HG03159 (cell line): Measurements from ENCODE around the gene ZNF790.

Experiments
- ATAC-seq: cut with Tn5 transposase; IDR thresholded peaks from one replicate; pipeline ENCODE4 v1.9.1; 2021; ENCODE audit warnings: mild to moderate bottlenecking, moderate library complexity; ENCODE audit not compliant: unreplicated experiment

The ZNF790 gene

DNA sequence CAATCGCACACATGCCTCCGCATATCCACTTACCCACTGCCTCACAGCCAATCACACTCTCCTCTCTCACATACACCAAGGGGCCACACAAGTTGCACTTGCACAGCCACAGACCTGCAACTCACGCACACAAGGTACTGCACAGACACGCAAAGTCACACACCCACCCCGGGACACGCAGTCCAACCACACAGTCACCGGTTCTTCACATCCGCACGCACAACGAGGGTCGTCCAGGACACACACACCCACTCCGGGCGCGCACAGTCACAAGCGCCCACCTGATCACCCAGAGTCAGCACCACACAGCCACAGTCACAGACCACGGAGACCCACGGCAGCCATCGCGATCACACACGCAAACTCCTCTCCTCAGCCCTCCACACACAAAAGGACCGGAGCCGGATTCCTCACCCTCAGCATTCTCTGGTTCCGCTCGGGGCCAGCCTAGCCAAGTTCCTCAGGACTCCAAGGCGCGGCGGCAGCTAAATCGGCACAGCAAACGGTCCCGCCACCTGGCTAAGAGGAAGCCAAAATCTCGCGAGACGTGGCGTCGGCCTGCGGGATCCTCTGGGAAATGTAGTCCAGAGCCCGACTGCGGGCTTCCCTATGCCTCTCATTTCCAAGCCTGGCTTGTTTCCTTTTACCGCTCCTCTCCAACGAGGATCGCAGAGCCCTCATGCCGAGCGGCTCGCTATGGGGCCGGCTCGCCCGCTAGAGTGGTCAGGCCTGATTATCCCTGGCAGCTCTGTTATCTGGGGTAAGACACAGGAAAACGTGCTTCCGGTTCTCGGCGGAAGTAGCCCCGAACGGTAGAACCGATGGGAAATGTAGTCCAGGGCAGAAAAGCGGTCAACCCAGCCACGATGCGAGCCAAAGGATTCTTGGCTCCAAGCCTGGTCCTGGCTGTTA lies 65.6 kb downstream of the ZNF790 start, which contains the start of gene ZNF850:
Gene ZNF850 (minus strand): TSS at position 497 of the 912 bp plus-strand sequence. CDS start 10,201 bp downstream, outside the sequence.
- peak; percentile 93 for ATAC-seq

DNA sequence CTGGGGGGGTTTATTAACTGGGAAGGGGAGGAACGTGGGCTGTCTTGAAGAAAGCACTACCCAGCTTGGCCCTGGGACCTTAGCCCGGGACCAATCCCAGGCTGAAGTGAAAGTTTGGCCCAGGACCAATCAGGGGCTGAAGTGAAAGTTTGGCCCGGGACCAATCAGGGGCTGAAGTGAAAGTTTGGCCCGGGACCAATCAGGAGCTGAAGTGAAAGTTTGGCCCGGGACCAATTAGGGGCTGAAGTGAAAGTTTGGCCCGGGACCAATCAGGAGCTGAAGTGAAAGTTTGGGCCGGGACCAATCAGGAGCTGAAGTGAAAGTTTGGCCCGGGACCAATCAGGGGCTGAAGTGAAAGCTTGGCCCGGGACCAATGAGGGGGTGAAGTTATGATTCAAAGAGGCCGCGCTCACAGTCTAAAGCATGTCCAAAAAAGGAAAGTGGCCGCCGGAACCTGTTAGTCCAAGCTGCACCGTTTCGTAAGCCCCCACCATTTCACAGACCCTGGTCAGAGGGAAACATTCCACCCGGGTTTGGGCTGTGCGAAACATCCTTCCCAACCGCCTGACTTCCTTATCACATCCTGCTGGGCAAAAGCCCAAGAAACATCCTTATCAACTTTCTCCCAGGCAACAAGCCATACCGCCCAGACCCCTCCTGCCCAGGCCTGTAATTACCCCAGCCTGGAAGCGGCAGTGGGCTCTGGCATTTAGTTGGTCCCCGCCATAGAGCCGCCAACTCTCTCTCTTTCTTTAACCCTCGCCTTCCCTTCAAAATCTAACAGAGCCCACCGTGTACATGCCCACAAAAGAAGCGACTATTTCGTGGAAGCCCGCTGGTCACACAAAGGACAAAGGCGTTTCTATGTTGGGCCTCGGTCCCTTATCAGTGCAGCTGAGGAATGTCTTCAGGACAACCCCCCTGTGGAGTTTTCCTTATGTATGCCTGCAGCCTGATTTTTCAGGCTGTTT lies 66.6 kb downstream of the ZNF790 start:
- ATAC-seq = no peak
